Anterior cingulate cortex (tissue), 58 donors: ENCODE measurements around the gene PIGW.
A peak's percentile ranks its signal among the peaks of the same experiment; 100 is the strongest.
"Not testable (repeated sequence)": the region's sequence is repeated elsewhere in the genome, so short reads cannot be mapped to it uniquely, and the experiment has no call there.

ENCODE experiments used
- DNase-seq, 58 donors: peaks; one replicate each; lab custom pipeline; 2025; lab: John Stamatoyannopoulos, UW

PIGW gene

DNA sequence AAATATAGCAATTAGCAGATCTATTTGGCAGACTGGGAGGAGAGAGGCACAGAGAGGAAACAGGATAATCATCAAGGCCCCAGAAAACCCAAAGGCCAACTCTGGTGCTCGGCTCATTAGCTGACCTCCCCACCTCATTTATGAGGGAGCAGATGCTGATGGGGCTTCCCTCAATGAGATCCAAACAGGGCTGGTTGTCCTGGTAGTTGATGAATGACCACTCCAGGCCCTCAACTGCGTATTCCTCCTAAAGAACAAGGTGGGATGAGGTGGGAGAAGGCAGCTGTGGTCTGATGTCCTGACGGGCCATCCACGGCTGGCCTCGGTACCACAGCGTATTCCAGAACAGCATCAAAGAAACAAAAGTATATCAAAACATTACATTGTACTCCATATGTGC is 27.5 kb upstream of the PIGW start:
- no peak for DNase-seq

DNA sequence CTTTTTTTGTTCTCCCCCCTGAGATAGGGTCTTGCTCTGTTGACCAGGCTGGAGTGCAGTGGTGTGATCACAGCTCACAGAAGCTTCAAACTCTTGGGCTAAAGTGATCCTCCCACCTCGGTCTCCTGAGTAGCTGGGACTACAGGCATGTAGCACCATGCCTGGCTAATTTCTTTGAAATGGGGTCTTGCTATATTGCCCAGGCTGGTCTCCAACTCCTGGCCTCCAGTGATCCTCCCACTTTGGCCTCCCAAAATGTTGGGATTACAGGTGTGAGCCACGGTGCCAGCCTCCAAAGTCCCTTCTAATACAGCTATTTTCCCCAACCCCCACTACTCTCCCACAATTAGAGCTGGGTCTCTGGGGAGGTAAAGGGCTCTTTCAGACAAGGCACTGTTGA is 26.3 kb upstream of the PIGW start:
- not testable (repeated sequence) for DNase-seq

DNA sequence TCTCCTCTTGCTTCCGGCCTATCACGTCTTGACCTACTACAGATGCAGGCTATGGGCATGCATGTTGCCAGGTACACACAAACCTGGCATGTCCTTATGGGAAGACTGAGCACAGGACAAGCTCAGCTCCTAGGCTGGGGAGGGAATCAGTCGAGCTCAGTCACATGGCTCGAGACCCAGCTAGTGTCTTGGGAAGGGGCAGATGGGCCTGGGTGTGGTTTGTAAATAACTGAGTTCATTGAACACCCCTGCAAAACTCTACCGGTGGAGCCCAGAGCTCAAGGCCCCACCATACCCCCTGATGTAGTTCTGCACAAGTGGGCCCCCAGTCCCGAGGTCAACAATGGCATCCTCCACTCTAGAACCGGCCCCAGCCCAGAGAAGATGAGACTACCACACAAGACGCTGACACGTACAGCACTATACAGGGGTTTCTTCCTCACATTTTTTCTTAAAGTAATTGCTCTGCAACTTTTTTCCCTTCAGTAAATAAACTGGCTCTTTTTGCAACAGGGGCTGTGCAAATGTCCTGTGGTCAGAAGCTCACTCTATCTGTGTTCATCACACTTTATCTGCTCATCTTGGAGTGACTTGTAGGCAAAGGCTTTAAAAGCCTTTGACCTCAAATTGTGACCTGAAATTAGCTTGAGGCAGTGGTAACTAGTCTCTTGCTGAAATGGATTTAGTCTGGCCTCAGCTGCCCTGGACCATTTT is 25.4 kb upstream of the PIGW start:
- no peak for DNase-seq

DNA sequence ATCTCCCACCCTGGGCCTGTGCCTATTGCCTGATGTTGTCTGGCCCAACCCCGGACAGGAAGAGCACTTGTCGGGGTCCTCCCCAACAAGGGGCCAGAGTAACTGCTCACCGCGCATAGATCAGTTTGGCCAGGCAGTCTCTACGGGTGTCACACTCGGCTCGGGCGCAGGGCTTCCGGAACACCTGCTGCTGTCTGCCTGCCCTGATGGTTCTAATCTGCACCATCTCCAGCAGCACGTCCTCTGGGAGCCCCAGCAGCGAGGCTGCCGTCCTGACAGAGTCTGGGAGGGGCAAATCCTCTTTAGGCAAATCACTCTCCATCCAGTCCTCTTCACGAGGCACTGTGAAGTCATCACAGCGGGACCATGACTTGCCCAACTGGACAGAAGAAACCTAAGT is 24.2 kb upstream of the PIGW start:
- DNase-seq: no peak

DNA sequence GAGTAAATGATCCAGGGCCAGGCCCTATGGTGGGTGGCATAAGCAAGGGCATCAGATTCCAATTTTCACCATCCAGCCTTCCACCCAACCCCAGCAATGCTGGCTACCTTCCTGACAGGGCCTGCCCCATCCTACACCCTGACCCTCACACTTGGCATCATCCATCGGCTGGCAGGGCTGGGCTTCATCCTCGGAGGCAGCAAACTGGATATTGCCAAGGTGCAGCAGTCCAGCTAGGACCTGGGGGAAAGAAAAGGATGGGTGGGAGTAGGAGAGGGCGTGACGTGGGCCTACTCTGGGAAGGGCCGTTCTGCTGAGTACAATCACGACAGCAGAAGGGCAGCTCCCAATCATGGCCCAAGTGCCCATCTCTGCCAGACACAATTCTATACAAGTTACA is 23.6 kb upstream of the PIGW start:
- DNase-seq: no peak

DNA sequence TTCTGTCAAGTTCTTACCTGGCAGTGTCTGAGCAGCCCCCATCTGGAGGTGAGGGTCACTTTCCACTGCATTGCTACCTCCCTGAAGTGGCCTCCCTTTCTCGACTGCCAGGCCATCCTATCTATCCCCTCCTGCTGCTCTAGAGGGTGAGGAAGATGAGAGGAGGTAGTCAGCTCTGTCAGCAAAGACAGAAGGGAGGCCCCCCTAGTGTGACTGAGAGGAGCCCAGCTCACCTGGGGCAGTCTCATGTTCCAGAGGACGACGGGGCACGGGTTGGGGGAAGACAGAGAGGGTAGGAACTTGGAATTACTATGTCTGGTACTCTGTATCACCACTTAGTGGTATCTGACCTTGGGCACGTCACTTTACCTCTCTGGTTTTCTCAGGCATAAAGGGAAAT is 22.1 kb upstream of the PIGW start:
- no peak for DNase-seq

DNA sequence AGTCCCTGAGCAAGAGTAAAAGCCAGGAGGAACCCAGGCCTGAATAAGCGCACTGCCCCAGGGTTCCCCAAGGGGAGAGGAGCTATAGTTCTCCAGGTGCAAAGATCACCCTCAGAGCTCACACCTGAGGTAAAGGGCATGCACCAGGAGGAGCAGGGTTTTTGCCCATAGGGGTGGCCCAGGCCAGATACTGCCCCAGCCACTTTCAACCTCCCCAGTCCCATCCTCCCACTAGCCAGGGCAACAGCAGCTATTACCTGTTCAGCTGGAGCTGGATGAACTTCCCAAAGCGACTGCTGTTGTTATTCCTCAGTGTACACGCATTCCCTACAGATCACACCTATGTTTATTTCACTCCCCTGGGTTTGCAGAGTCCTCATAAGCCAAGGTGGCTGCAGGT is 19.9 kb upstream of the PIGW start:
- DNase-seq: no peak

DNA sequence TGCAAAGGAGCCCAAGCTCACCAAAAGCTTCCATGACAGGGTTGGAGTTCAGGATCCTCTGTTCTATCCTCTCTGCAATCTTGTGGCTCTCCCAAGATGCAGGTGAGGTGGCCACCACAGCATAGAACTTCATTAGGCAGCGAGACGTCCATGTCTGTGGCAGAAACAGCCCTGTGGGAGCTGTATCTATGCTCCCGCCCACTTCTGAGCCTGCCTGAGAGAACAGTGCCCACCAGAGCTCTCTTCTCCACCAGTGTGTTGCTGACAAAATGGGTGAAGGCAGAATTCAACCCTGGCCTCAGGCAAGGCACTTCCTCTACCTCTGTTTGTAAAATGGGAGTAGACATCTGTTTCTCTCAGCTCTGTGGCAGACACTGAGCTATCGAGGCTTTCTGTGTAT is 18.9 kb upstream of the PIGW start:
- no peak for DNase-seq

DNA sequence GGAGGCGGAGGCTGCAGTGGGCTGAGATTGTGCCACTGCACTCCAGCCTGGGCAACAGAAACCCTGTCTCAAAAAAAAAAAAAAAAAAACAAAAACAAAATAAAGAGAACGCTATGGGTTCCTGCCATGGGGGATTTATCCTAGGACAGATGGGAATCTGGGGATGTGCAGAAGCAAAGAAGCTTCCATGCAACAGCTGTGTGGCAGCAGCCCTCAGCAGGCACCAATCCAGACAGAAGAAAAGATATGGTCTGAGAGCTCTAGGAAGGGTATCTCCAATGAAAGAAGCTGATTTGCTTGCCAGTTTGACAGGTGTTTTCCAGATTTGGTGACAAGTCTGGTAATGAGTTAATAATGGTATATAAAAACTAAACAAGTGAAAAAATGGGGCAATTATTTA is 11.7 kb upstream of the PIGW start:
- no peak for DNase-seq

DNA sequence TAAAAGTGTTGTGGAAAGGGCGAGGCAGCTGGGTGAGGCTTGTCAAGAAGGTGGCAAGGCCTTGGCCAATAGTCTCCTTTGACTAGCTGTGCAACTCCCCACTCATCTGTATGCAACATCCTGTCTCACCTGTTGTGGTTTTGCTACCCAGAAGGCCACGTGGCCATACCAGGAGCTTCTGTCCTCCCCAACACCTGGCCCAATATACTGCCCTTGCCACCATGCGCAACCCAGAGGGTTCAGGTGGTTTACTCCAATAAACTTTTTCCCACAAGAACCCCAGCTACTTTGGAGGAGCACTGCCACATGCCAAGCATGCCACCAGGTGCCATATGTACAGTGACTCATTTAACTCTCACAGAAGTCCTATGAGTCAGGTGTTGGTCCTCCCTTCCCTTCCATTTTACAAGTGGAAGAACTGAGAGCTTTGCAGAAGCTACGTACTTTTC is 10.3 kb upstream of the PIGW start:
- DNase-seq: no peak

DNA sequence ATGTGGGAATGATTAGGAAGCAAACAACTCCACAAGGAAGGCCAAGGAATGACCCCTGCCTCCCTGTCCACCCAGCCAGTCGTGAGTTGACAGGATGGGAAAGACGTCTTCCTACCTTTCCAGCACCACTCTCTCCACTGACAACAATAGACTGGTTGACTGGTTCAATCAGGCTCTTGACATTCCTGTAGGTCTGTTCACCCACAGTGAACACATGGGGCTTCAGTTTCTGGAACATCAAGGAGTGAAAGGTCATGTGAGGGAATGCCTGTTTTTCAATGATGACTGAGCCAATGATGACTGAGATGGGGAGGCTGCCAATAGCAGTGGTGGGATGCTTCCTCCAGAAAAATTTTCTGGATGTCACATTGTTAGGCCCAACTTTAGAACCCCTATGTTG is 9.7 kb upstream of the PIGW start:
- DNase-seq: no peak

DNA sequence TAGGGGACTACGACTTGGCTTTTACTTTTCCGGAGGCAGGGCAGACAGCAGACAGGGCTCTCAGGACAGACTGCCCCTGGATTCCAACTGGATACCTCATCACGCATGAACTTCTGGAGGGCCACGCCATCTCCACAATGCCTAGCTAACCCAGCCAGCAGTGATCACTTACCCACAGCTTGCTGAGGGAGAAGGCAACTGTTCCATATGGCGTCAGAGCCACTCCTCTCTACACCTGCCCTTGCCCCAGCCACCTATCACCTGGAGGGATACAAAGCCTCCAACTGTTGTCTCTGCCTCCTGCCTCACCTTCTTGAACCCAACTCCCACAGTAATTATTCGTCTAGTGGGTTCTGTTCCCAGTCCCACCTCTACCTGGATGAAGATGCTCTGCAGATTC is 8.9 kb upstream of the PIGW start:
- DNase-seq: no peak

DNA sequence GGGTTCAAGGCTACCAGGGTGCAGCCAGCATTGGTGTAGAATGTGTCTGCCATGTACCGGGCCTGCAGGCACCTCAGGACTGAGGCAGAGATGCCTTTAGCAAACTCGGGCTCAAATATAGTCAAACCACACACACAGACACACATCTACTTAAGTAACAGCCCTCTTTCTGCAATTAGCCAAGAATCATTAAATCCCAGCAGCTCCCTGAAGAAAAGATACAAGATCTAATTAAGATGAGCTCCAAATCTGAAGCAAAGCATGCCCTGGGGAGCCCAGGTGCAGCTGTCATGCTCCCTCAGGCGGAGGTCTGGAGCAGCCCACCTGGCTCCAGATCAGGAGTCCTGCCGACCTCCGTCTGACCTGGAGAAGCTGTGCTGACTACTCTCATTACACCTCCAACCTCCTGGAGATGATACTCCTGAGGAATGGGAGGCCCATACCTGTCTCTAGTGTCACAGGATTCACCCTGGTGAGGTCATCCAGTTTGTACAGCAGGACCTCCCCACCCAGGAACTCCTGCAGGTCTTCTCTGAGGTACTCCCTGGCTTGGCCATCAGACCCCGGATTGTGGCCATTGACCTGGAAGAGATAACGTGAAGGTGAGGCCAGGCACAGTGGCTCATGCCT is 7.1 kb upstream of the PIGW start:
- DNase-seq: no peak

DNA sequence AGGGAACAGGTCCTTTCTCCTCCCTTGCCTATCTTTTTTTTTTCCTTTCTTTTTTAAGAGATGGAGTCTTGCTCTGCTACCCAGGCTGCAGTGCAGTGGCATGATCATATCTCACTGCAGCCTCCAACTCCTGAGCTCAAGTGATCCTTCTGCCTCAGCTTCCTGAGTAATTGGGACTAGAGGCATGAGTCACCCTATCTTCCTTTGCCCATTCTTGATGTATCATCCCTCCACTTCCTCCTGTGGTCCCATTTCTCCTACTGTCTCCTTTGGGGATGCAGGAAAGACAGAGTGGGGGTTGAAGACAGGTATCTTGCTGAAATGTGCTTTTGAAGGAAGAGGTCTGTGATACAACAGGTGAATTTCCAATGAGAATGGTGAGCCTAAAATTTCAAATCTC is 5.7 kb upstream of the PIGW start:
- no peak for DNase-seq

DNA sequence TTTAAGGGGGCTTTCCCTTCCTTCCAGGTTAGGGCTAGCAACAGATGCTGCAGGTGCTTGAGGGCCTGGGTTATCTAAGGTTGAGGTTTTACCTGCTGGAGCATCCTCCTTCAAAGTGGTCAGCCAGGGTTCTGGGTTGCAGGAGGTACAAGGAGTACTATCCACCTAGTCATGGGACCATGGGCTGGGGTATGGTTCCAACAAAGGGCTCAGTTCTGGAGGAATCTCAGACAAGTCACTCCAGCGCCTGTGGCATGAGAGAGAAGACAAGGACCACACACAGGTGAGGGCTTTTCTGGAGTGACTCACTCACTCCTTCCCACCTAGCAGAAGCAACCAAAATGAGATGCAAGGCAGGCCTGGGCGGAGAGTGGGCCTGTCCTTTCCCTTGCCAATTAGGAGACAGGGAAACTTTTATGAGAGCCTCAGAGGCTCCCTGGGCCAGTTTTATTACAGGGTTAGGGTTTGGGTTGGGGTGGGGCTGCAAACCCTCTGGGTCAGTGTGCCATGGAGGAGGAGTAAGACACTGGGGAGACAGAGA is 2.3 kb upstream of the PIGW start:
- no peak for DNase-seq

DNA sequence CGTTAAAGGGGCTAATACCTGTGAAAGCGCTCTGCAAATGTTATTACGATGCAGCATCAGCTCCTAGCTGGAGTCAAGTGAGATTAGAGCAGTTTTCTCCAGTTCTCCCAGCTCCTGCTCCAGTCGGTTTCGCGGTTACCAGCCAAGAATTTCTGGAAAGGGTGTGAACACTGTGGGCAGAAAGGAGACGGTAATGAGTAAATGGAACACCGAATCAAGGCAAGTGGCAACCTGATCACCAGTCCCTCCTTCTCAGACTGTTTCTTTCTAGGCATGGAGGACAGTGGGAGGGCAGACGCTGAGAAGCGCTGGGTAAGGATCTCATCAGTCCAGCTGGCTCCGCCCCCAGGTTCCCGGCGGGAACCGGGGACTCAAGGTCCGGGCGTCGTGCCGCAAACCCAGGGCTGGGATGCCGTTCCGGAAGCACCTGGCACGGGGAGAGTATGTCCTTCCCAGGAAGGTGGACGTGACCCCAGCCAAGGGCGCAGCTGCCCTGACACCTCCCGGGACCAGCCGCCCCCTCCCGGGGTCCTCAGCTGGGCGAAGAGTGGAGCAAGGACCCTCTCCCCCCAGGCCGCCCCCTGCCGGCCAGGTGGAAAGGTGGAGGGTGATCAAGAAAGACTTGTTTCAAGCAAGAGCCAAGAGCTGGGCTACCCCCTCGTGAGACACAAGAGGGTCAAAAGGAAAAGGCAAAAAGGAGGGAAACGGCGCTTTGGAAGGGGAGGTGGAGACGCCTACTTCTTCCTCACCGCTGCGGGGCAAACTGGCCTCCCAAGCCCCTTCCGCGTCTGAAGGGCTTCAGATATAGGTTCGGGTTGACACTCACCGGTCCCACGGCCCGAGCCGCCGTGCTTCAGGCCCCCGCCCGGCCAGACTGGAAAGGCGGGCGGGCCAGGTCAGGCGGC is 600 bp upstream of the PIGW start:
- peak in 37 of 58 donors; percentile 4 to 59 (median 32) for DNase-seq

DNA sequence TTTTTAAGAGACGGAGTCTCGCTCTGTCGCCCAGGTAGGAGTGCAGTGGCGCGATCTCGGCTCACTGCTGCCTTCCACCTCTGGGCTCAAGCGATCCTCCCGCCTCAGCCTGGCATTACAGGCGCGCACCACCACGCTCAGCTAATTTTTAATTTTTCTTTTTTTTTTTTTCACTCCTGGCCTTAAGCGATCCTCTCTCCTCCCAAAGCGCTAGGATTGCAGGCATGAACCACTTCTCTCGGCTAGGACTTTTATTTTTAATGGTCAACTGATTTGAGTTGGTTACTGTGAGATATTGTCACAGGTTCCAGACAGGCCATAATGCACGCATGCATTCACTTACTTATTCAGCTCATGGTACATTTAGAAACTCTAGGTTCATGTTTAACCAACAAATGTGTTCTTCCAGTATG is 888 bp downstream of the PIGW start:
- DNase-seq: no peak

DNA sequence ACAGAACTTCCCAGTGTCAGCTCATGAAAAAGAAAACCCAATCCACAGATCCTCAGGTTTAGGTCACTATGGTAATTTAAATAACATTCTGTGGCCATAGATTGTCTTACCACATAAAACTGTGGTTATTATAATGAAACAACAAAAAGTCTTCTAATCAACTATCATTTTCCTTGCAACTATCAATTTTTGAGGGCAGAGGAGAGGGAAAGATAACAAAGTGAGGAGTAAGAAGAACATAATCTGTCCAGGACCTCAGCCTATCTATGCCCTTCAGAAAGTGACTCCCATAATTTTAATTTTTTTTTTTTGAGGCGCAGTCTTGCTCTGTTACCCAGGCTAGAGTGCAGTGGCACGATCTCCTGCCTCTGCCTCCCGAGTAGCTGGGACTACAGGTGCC is 5.9 kb downstream of the PIGW start:
- DNase-seq: no peak

DNA sequence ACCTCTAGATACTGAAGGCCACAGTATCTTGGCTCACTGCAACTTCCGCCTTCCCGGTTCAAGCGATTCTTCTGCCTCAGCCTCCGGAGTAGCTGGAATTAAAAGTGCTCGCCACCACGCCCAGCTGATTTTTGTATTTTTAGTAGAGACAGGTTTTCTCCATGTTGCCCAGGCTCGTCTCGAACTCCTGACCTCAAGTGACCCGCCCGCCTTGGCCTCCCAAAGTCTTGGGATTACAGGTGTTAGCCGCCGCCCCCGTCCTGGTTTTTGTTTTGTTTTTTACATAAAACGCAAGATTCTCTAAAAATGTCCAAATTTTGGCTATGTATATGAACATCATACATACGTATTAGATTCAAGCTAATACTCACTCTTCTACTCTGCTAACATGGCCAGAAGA is 8.0 kb downstream of the PIGW start:
- no peak for DNase-seq

DNA sequence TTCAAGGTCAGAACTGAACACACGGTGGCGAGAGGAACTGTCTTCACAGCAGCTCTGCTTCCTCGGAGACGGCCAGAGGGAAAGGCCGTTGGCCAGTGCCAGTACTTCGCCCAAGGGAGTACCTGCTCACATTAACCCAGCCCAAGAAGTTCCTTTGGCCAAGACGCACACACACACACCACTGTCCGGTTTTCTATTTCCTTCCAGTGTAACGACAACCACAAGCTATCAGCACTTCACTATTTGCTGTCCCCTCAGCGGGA is 9.2 kb downstream of the PIGW start:
- DNase-seq: peak in 26 of 58 donors; percentile 5 to 47 (median 28)

DNA sequence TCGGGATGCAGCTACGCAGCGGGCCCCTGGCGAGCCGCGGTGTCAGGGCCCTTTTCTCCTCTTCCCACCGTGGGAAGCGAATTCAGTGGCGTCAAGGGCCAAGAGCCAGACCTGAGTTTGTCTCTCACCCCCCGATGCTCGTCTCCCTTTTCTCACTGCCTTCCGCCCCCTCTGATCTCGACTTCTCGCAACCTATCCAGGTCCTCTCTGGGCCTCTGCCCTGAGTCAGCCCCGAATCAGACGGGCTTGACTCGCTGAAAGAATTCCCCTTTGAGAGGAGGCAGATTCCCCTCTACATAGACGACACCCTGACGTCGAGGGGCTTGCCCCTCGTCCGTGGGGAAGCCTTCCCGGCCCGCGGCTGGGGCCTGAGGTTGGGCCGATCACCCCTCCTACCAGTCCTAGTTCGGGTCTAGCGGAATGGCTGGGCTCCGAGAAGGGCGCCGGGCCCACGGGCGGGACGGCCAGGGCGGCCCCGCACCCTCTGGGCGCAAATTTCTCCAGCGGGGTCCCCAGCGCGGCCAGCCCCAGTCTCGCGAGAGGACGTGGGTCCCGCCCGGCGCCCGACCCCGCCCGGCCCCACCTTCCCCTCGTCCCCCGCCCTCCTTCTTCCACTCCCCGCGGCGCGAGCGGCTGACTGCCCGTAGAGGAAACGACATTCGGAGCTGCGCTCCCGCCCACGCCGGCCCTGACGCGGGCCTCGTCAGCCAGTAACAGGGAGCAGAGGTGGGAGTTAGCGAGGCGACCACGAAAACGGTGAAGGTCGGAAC is 9.7 kb downstream of the PIGW start, which contains the start of gene GGNBP2:
TSS of gene GGNBP2 (plus strand) at position 613 of the 770 bp plus-strand sequence. CDS start 806 bp downstream, outside the sequence.
- DNase-seq: peak; percentile 37 to 94 (median 86)
